ENCODE results near the gene BOC. TPM values are rescaled to one million over a fixed set of nuclear protein-coding genes. Genes with fewer than 3 reads are reported as not detected.

Gene BOC
- total and polyA plus RNA-seq, 4 donors: 2.9 to 21.9 (median 6.4) TPM

DNA sequence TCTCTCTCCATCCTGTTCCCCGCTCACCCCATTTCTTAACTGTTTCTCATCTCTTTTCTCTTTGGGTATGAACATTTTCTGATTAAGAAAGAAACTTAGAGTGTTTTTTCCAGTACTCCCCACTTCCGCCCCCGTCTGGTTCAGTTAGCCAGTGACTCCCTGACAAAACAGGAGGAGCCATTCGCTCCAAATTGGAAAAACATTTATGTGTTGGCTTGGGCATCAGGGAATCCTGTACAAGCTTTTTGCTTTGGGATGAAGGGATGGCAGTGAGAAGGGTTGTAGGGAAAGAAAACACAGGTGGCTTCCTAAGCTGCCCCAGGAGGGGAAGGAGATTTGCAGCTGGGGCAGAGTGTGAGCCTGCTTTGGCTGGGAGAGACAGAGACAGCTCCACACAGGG is 47.0 kb downstream of the BOC start:
- peaks cover 0 to 16% (median 0%) of the 10 kb centered on the region in 4 donors for H3K36me3 ChIP-seq (ENCODE audit: control insufficient read depth in 4 of 4, insufficient read depth in 4 of 4, low read length in 4 of 4)
- peaks cover 0 to 2% (median 0%) of the 10 kb centered on the region in 4 donors for H3K9me3 ChIP-seq (ENCODE audit: control insufficient read depth in 4 of 4, insufficient read depth in 3 of 4, low read length in 3 of 4)
- ATAC-seq (ENCODE audit: insufficient read depth, low FRiP score): no peak
- 78 to 94% methylated on average over 4 of the region's 4 CpGs for WGBS, 2 donors
- no peak overlapping the region for H3K4me3 ChIP-seq
- no peaks in the 10 kb centered on the region for H3K27me3 ChIP-seq (ENCODE audit: control insufficient read depth in 3 of 3, insufficient read depth in 3 of 3, low read length in 2 of 3)
- H3K9ac ChIP-seq (ENCODE audit: insufficient read depth in 1 of 2, low read length in 2 of 2): no peak overlapping the region
- peaks cover 0 to 54% (median 19%) of the 10 kb centered on the region in 5 donors for H3K4me1 ChIP-seq (ENCODE audit: control insufficient read depth in 5 of 5, insufficient read depth in 5 of 5, low read length in 5 of 5)
- TF ChIP-seq, protein P1, sequence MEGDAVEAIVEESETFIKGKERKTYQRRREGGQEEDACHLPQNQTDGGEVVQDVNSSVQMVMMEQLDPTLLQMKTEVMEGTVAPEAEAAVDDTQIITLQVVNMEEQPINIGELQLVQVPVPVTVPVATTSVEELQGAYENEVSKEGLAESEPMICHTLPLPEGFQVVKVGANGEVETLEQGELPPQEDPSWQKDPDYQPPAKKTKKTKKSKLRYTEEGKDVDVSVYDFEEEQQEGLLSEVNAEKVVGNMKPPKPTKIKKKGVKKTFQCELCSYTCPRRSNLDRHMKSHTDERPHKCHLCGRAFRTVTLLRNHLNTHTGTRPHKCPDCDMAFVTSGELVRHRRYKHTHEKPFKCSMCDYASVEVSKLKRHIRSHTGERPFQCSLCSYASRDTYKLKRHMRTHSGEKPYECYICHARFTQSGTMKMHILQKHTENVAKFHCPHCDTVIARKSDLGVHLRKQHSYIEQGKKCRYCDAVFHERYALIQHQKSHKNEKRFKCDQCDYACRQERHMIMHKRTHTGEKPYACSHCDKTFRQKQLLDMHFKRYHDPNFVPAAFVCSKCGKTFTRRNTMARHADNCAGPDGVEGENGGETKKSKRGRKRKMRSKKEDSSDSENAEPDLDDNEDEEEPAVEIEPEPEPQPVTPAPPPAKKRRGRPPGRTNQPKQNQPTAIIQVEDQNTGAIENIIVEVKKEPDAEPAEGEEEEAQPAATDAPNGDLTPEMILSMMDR (IDR thresholded peaks at IDR 0.05; ENCODE audit: control extremely low read depth, extremely low read depth): no peak
- no peak for DNase-seq
- H3K27ac ChIP-seq (ENCODE audit: low read depth in 1 of 2, low read length in 1 of 2): no peak overlapping the region

DNA sequence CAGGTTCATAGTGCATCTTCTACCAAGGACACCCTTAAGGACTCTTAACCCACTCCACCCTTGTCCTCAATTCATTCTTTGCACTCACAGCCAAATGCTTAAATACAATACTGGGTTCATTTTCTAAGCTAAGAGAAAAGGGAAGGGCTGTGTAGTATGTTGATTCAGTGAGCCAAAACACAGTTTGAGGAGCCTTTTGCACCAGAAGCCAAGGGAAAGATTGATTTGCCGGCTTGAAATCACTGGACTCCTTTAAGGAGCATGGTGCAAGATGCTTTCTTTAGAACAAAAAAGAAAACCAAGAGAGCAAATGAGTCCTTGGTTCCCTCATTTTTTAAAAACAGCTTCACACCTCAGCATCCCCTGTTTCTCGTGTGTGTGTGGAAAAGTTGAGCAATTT is 47.8 kb downstream of the BOC start:
- Histone ChIP-seq H3K4me1 (ENCODE audit: control insufficient read depth in 5 of 5, insufficient read depth in 5 of 5, low read length in 5 of 5) (peaks cover 0 to 54% (median 25%) of the 10 kb centered on the region in 5 donors), H3K27ac (ENCODE audit: low read depth in 1 of 2, low read length in 1 of 2) (no peak overlapping the region), H3K36me3 (ENCODE audit: control insufficient read depth in 4 of 4, insufficient read depth in 4 of 4, low read length in 4 of 4) (peaks cover 0 to 18% (median 0%) of the 10 kb centered on the region in 4 donors), H3K4me3 (no peak overlapping the region), H3K9me3 (ENCODE audit: control insufficient read depth in 4 of 4, insufficient read depth in 3 of 4, low read length in 3 of 4) (peaks cover 0 to 2% (median 0%) of the 10 kb centered on the region in 4 donors), H3K9ac (ENCODE audit: insufficient read depth in 1 of 2, low read length in 2 of 2) (no peak overlapping the region), H3K27me3 (ENCODE audit: control insufficient read depth in 3 of 3, insufficient read depth in 3 of 3, low read length in 2 of 3) (no peaks in the 10 kb centered on the region)
- no peak for ATAC-seq (ENCODE audit: insufficient read depth, low FRiP score)
- WGBS, 2 donors: 67 to 78% methylated on average over 2 of the region's 2 CpGs
- TF ChIP-seq, protein P1 (IDR thresholded peaks at IDR 0.05; ENCODE audit: control extremely low read depth, extremely low read depth): no peak
- DNase-seq: no peak

DNA sequence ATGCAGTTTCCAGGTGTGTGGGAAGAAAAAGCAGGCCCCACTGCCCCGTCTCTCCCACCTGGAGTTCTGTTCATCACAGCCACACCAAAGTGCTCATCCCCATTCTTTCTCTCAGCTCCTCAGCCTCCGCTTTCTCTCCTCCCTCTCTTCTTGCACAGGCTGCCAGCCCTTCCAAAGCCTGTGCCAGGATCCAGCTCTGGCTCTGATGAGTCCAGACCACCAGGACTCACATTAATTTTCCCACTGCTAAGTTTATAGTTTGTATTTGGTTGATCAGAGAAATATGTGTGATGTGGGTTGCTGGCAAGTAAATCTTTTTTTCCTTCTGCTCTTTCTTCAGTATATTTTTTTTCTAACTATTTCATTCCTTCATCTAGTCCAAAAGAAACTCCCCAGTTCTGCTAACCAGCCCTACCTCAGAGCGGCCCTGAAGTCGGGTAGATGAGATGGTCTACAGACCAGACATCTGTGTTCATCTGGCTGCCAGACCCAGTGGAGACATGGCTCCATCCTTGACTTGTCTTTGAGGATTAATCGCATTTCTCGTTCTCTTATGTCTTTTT is 49.8 kb downstream of the BOC start:
- peak overlapping the region in 1 of 2 donors; percentile 51 for H3K9ac ChIP-seq (ENCODE audit: insufficient read depth in 1 of 2, low read length in 2 of 2)
- peaks cover 0 to 62% (median 24%) of the 10 kb centered on the region in 5 donors for H3K4me1 ChIP-seq (ENCODE audit: control insufficient read depth in 5 of 5, insufficient read depth in 5 of 5, low read length in 5 of 5)
- WGBS, 2 donors: 81 to 91% methylated on average over 6 of the region's 6 CpGs
- H3K27ac ChIP-seq (ENCODE audit: low read depth in 1 of 2, low read length in 1 of 2): no peak overlapping the region
- DNase-seq: peak in 2 of 3 donors; percentile 64 to 65
- H3K4me3 ChIP-seq: no peak overlapping the region
- H3K9me3 ChIP-seq (ENCODE audit: control insufficient read depth in 4 of 4, insufficient read depth in 3 of 4, low read length in 3 of 4): peaks cover 0 to 2% (median 0%) of the 10 kb centered on the region in 4 donors
- H3K36me3 ChIP-seq (ENCODE audit: control insufficient read depth in 4 of 4, insufficient read depth in 4 of 4, low read length in 4 of 4): peaks cover 0 to 22% (median 0%) of the 10 kb centered on the region in 4 donors
- H3K27me3 ChIP-seq (ENCODE audit: control insufficient read depth in 3 of 3, insufficient read depth in 3 of 3, low read length in 2 of 3): no peaks in the 10 kb centered on the region
- no peak for ATAC-seq (ENCODE audit: insufficient read depth, low FRiP score)
- TF ChIP-seq, protein P1 (IDR thresholded peaks at IDR 0.05; ENCODE audit: control extremely low read depth, extremely low read depth): no peak

Data from lung (tissue), 12 donors.